ENCODE data around the gene CDC20. TPM values are rescaled to one million over a fixed set of nuclear protein-coding genes. Genes with fewer than 3 reads are reported as not detected.

Gene CDC20
- polyA plus RNA-seq, 3 donors = 0.08 to 0.10 TPM; not detected in 1

DNA sequence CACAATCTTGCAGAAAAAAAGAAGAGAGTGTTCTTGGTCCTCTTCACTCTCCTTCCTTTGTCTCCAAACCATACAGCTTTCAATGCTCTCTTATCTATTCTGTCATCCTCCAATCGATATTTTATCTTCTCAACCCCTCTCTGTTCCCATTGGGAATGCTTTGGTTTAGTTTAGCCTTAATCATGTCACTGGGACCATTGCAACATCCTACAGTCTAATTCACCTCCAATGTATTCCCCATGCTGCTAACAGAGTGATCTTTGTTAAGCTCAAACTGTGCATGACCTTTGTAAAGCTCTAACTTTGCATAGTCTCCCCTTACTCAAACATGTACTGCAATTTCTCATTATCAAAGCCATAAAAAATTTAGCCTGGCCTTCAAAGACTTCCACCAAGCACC, 18.2 kb upstream of the CDC20 start:
- no peak overlapping the region for H2AFZ ChIP-seq (ENCODE audit: insufficient read depth, low read depth, low read length, poor library complexity, severe bottlenecking)
- TF ChIP-seq, protein P1, sequence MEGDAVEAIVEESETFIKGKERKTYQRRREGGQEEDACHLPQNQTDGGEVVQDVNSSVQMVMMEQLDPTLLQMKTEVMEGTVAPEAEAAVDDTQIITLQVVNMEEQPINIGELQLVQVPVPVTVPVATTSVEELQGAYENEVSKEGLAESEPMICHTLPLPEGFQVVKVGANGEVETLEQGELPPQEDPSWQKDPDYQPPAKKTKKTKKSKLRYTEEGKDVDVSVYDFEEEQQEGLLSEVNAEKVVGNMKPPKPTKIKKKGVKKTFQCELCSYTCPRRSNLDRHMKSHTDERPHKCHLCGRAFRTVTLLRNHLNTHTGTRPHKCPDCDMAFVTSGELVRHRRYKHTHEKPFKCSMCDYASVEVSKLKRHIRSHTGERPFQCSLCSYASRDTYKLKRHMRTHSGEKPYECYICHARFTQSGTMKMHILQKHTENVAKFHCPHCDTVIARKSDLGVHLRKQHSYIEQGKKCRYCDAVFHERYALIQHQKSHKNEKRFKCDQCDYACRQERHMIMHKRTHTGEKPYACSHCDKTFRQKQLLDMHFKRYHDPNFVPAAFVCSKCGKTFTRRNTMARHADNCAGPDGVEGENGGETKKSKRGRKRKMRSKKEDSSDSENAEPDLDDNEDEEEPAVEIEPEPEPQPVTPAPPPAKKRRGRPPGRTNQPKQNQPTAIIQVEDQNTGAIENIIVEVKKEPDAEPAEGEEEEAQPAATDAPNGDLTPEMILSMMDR (IDR thresholded peaks at IDR 0.05) = no peak
- H3K9ac ChIP-seq (ENCODE audit: insufficient read depth, low read length, poor library complexity, severe bottlenecking) = no peak overlapping the region
- DNase-seq = no peak
- WGBS (ENCODE audit: insufficient coverage) = no CpG with 5 or more reads among the region's 1 CpG
- Mint-ChIP-seq H3K27ac (no peak overlapping the region), H3K36me3 (no peaks in the 10 kb centered on the region), H3K4me1 (peaks cover 3% of the 10 kb centered on the region), H3K9me3 (peaks cover 0 to 2% (median 0%) of the 10 kb centered on the region in 7 donors), H3K27me3 (ENCODE audit: low read depth in 3 of 3) (peaks cover 0 to 3% (median 0%) of the 10 kb centered on the region in 3 donors), H3K4me3 (no peak overlapping the region)
- no peaks in the 10 kb centered on the region for H3K9me3 ChIP-seq (replicated peaks in 1 of 2; ENCODE audit: control insufficient read depth in 1 of 2, insufficient read depth in 1 of 2, low read length in 2 of 2)
- H3K27ac ChIP-seq (ENCODE audit: low read depth in 1 of 2, low read length in 2 of 2) = no peak overlapping the region
- intact Hi-C loops (cut with micrococcal nuclease) = no loop called here
- H3K27me3 ChIP-seq (ENCODE audit: control insufficient read depth in 2 of 2, insufficient read depth in 2 of 2, low read length in 2 of 2) = no peaks in the 10 kb centered on the region
- H3K79me2 ChIP-seq (ENCODE audit: insufficient read depth, low read length) = no peaks in the 10 kb centered on the region
- no peaks in the 10 kb centered on the region for H3K4me1 ChIP-seq (ENCODE audit: control insufficient read depth in 1 of 2, insufficient read depth in 2 of 2, low read length in 2 of 2)
- no peaks in the 10 kb centered on the region for H3K36me3 ChIP-seq (replicated peaks in 1 of 2; ENCODE audit: control insufficient read depth in 1 of 2, insufficient read depth in 2 of 2, low read length in 2 of 2)
- H3K4me2 ChIP-seq (replicated peaks; ENCODE audit: extremely low read depth, low read length, poor library complexity, severe bottlenecking) = no peak overlapping the region
- no peaks in the 10 kb centered on the region for H4K20me1 ChIP-seq (ENCODE audit: insufficient read depth, low read length)
- H3K4me3 ChIP-seq (replicated peaks in 1 of 3; ENCODE audit: low read depth in 2 of 3, low read length in 3 of 3) = no peak overlapping the region

GRCh38 chr1:43344267-43344850, 14.4 kb upstream of the CDC20 start:
- TF ChIP-seq, protein P1 (IDR thresholded peaks at IDR 0.05) = no peak
- Histone ChIP-seq H3K79me2 (ENCODE audit: insufficient read depth, low read length) (no peaks in the 10 kb centered on the region), H3K9ac (ENCODE audit: insufficient read depth, low read length, poor library complexity, severe bottlenecking) (no peak overlapping the region), H3K36me3 (replicated peaks in 1 of 2; ENCODE audit: control insufficient read depth in 1 of 2, insufficient read depth in 2 of 2, low read length in 2 of 2) (no peaks in the 10 kb centered on the region), H2AFZ (ENCODE audit: insufficient read depth, low read depth, low read length, poor library complexity, severe bottlenecking) (no peak overlapping the region), H3K4me3 (replicated peaks in 1 of 3; ENCODE audit: low read depth in 2 of 3, low read length in 3 of 3) (no peak overlapping the region), H3K27ac (ENCODE audit: low read depth in 1 of 2, low read length in 2 of 2) (no peak overlapping the region), H3K9me3 (replicated peaks in 1 of 2; ENCODE audit: control insufficient read depth in 1 of 2, insufficient read depth in 1 of 2, low read length in 2 of 2) (no peaks in the 10 kb centered on the region), H4K20me1 (ENCODE audit: insufficient read depth, low read length) (no peaks in the 10 kb centered on the region), H3K27me3 (ENCODE audit: control insufficient read depth in 2 of 2, insufficient read depth in 2 of 2, low read length in 2 of 2) (no peaks in the 10 kb centered on the region), H3K4me1 (ENCODE audit: control insufficient read depth in 1 of 2, insufficient read depth in 2 of 2, low read length in 2 of 2) (no peaks in the 10 kb centered on the region), H3K4me2 (replicated peaks; ENCODE audit: extremely low read depth, low read length, poor library complexity, severe bottlenecking) (no peak overlapping the region)
- 97% methylated on average over 4 of the region's 4 CpGs for WGBS (ENCODE audit: insufficient coverage)
- Mint-ChIP-seq H3K4me1 (peaks cover 5% of the 10 kb centered on the region), H3K27me3 (ENCODE audit: low read depth in 3 of 3) (peaks cover 0 to 4% (median 2%) of the 10 kb centered on the region in 3 donors), H3K4me3 (no peak overlapping the region), H3K36me3 (no peaks in the 10 kb centered on the region), H3K9me3 (peaks cover 0 to 2% (median 0%) of the 10 kb centered on the region in 7 donors), H3K27ac (no peak overlapping the region)
- no peak for DNase-seq
- intact Hi-C loops (cut with micrococcal nuclease) = no loop called here
